A673 (cell line): Measurements from ENCODE around the gene NR1D1. TPM values are rescaled to one million over a fixed set of nuclear protein-coding genes. Genes with fewer than 3 reads are reported as not detected.
A peak's percentile ranks its signal among the peaks of the same experiment; 100 is the strongest.

Experiments used
- BruUV-seq: library from RNA; stranded (reverse); fragments of 400-500 nt; replicated peaks from 2 replicates; lab custom pipeline; 2021; lab: Mats Ljungman, UMichigan
- CTCF ChIA-PET: fragments of 300-600 bp; sonication (Branson Sonifier 250); formaldehyde crosslinking; loops from one replicate; lab custom pipeline; 2022; ENCODE audit warnings: antibody characterized with exemption; lab: Charles Lee
- POLR2A ChIA-PET: fragments of 300-600 bp; sonication (Branson Sonifier 250); formaldehyde crosslinking; loops from one replicate; lab custom pipeline; 2022; ENCODE audit warnings: antibody characterized with exemption; ENCODE audit not compliant: low non-redundant PET; lab: Charles Lee
- DNase-seq: peaks from one replicate; pipeline ENCODE4 v3.0.0-alpha.2; 2015; ENCODE audit warnings: low spot score
- H3K27ac ChIP-seq: fragments of 200-600 bp; sonication (generic); 2 replicates; pipeline ENCODE4 v1.5.1; 2016; ENCODE audit warnings: mixed run types, low read depth, mild to moderate bottlenecking, mixed read lengths, antibody characterized with exemption, low read length; ENCODE audit not compliant: poor library complexity, severe bottlenecking
- H3K27me3 ChIP-seq: fragments of 200-600 bp; sonication (generic); replicated peaks from 2 replicates; pipeline ENCODE4 v1.6.1; 2017; ENCODE audit warnings: mixed run types, low read depth, mild to moderate bottlenecking, mixed read lengths, antibody characterized with exemption, low read length; ENCODE audit not compliant: insufficient read depth, poor library complexity
- H3K36me3 ChIP-seq: fragments of 200-600 bp; sonication (generic); 2 replicates; pipeline ENCODE4 v1.6.1; 2016; ENCODE audit warnings: mixed run types, mild to moderate bottlenecking, mixed read lengths, antibody characterized with exemption, low read length; ENCODE audit not compliant: insufficient read depth, poor library complexity, severe bottlenecking
- H3K4me1 ChIP-seq: fragments of 200-600 bp; sonication (generic); 2 replicates; pipeline ENCODE4 v1.6.1; 2017; ENCODE audit warnings: mixed run types, mild to moderate bottlenecking, mixed read lengths, antibody characterized with exemption, low read length; ENCODE audit not compliant: insufficient read depth, poor library complexity, severe bottlenecking
- H3K4me3 ChIP-seq: fragments of 200-600 bp; sonication (generic); 2 replicates; pipeline ENCODE4 v1.5.1; 2016; ENCODE audit warnings: low read depth, mixed run types, mild to moderate bottlenecking, mixed read lengths, low read length; ENCODE audit not compliant: poor library complexity, severe bottlenecking
- H3K9me3 ChIP-seq: fragments of 200-600 bp; sonication (generic); 2 replicates; pipeline ENCODE4 v1.6.1; 2016; ENCODE audit warnings: mixed run types, low read depth, mild to moderate bottlenecking, mixed read lengths, antibody characterized with exemption, low read length; ENCODE audit not compliant: poor library complexity, severe bottlenecking
- CTCF ChIP-seq: fragments of 300-800, 200-600 bp; sonication (generic); conservative IDR thresholded peaks from 2 replicates; pipeline ENCODE4 v1.5.1; 2017; ENCODE audit warnings: low read depth, mild to moderate bottlenecking, antibody characterized with exemption, low read length, moderate library complexity, mixed read lengths
- EZH2 ChIP-seq: fragments of 200-600 bp; sonication (generic); IDR thresholded peaks from 2 replicates; pipeline ENCODE4 v1.6.1; 2017; ENCODE audit warnings: borderline replicate concordance, low read depth, mild to moderate bottlenecking, mixed read lengths, antibody characterized with exemption, low read length; ENCODE audit not compliant: poor library complexity, severe bottlenecking
- intact Hi-C: fragments of 100-400 bp; cut with micrococcal nuclease; formaldehyde crosslinking; loops from one replicate; pipeline ENCODE4 v1.10.0; 2022; ENCODE audit not compliant: unreplicated experiment
- total RNA-seq: library from RNA; stranded (reverse); gene quantifications from 2 replicates; pipeline ENCODE4 v1.2.3, GENCODE V29; 2021

NR1D1 gene
- total RNA-seq, 1 experiment from 2014 or later: 2.6 TPM

- CTCF ChIA-PET: no interaction called here
- intact Hi-C loops: no loop called here
- no TSS peak for BruUV-seq
- no peaks in the 10 kb centered on the region for H3K36me3 ChIP-seq
- TF ChIP-seq CTCF (no peak), EZH2 (no peak)
- no peaks in the 10 kb centered on the region for H3K9me3 ChIP-seq
- H3K27ac ChIP-seq: peak overlapping the region; percentile 30
- no peak overlapping the region for H3K4me3 ChIP-seq
- POLR2A ChIA-PET: no interaction called here
- no peak for DNase-seq
- no peaks in the 10 kb centered on the region for H3K27me3 ChIP-seq
- H3K4me1 ChIP-seq: peaks cover 56% of the 10 kb centered on the region
Observed at GRCh38 chr17:40068129-40068581, 32.2 kb downstream of the NR1D1 start.

GRCh38 chr17:40067710-40068109, 32.7 kb downstream of the NR1D1 start:
- peaks cover 56% of the 10 kb centered on the region for H3K4me1 ChIP-seq
- no peak overlapping the region for H3K4me3 ChIP-seq
- ChIA-PET CTCF (no interaction called here), POLR2A (no interaction called here)
- DNase-seq: no peak
- no TSS peak for BruUV-seq
- intact Hi-C loops: no loop called here
- no peak overlapping the region for H3K27ac ChIP-seq
- H3K27me3 ChIP-seq: no peaks in the 10 kb centered on the region
- no peaks in the 10 kb centered on the region for H3K9me3 ChIP-seq
- H3K36me3 ChIP-seq: no peaks in the 10 kb centered on the region
- TF ChIP-seq EZH2 (no peak), CTCF (no peak)

GRCh38 chr17:40065769-40066510, 34.4 kb downstream of the NR1D1 start:
- POLR2A ChIA-PET: no interaction called here
- no peaks in the 10 kb centered on the region for H3K36me3 ChIP-seq
- H3K4me1 ChIP-seq: peaks cover 38% of the 10 kb centered on the region
- intact Hi-C loops: no loop called here
- CTCF ChIA-PET: interaction anchor here (0.7 to 1.0 kb wide), 2 partner anchors 8 to 10 kb away, joined by 3 to 7 read pairs; no protein-coding TSS in a partner anchor
- no peak overlapping the region for H3K4me3 ChIP-seq
- no peak overlapping the region for H3K27ac ChIP-seq
- no peak for DNase-seq
- H3K27me3 ChIP-seq: no peaks in the 10 kb centered on the region
- H3K9me3 ChIP-seq: no peaks in the 10 kb centered on the region
- no TSS peak for BruUV-seq
- TF ChIP-seq CTCF: no peak
- TF ChIP-seq EZH2: no peak
